GM19324 (cell line): ENCODE data around the gene DUSP8.
"Not testable (repeated sequence)": the region's sequence is repeated elsewhere in the genome, so short reads cannot be mapped to it uniquely, and the experiment has no call there.

ENCODE experiments used
- ATAC-seq: cut with Tn5 transposase; IDR thresholded peaks from one replicate; pipeline ENCODE4 v1.9.1; 2021; ENCODE audit warnings: mild to moderate bottlenecking, moderate library complexity; ENCODE audit not compliant: unreplicated experiment, low FRiP score

Gene DUSP8

DNA sequence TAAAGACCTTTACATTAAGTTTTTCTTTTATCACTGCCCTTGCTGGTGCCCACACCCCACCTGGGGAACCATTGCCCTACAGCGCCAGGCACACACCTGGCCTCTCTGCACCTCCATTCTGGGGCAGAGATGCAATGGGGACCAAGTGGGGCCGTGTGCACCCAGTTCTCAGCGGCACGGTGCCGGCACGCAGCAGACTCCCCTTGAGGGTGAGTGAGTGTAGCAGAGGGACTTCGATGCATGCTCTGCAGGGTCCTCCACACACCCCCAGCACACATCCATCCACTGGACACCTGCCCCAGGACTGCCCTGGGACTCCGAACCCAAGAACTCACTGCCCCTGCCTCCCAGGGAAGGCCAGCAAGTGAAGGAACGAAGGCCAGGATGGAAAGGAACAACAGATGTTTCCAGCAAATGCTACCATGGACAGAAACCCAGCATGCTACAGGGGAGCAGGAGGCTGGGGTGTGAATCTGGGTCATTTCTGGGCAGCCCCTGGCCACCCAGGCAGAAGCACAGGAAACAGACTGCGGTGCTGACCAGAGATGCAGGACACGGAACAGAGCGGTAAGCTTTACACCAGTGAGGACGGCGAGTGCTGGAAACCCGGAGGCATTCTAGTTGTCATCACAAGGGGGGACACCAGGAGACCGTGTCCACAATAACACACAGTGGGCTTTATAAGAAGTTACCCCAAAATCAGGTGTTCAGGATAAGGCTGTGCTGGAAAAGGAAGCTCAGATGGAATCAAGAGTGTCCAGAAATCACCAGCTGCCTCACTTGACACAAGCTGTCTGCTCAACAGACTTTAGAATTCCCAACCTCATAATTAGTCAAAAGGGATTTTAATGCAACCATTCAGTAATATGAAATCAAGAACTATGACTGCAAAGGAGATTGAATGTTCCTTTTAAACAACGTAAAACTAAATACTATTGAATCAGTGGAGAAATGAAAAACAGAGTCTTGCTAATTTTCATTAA lies 52.8 kb downstream of the DUSP8 start:
- no peak for ATAC-seq

DNA sequence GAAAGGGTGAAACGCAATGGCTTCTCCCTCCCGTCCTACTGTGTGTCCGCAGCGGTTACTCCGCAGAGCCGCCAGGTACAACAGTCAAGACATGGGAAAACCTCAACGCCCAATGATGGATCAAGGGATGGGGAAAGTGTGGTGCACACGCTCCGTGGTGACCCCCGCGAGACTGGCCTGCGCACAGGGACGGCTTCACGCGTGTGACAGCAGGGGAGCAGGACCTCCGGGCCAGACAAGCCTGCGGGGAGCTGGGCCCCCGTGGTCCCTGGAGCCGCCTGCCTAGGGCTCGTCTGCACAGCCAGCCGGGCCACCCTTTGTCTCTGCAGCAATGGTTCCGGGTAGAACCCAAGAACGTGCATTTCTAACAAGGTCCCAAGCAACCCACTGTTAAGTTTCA lies 53.8 kb downstream of the DUSP8 start:
- no peak for ATAC-seq

- ATAC-seq: no peak
Measured at GRCh38 chr11:1517117-1518005, 54.7 kb downstream of the DUSP8 start.

DNA sequence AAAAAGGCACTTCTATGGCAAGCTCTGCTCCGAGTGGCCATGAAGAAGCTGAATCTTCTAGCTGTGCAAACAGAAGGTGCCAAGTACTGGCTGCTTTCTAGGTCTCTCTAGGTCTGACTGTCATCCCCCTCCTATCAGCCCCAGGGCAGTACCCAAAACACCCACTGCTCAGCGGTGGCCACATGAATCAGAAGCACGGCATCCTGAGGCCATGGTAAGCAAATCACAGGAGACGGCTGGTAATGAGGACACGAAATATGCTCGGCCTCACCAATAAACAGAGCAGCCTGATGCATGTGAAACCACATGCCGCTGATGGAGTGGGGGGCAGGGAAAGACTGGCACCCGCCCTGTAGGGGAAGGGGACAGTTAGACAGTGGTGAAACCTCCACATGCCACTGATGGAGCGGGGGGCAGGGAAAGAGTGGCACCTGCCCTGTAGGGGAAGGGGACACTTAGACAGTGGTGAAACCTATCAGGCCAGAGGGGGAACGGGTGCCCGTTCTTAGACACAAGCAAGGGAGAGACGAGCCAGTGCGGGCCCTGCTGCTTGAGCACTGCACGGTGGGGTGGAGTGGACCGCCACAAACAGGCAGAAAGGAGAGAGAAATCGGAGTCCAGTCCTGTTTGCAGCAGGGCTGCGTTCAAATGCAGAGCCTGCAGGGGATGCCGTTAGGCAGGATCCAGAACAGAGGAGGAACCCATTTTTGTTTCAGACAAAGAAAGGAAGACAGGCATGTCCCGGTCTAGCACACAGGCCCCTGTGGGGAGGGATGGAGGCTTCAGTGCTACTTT lies 55.6 kb downstream of the DUSP8 start:
- ATAC-seq: no peak

GRCh38 chr11:1515082-1516060 lies 56.7 kb downstream of the DUSP8 start:
- ATAC-seq: no peak

DNA sequence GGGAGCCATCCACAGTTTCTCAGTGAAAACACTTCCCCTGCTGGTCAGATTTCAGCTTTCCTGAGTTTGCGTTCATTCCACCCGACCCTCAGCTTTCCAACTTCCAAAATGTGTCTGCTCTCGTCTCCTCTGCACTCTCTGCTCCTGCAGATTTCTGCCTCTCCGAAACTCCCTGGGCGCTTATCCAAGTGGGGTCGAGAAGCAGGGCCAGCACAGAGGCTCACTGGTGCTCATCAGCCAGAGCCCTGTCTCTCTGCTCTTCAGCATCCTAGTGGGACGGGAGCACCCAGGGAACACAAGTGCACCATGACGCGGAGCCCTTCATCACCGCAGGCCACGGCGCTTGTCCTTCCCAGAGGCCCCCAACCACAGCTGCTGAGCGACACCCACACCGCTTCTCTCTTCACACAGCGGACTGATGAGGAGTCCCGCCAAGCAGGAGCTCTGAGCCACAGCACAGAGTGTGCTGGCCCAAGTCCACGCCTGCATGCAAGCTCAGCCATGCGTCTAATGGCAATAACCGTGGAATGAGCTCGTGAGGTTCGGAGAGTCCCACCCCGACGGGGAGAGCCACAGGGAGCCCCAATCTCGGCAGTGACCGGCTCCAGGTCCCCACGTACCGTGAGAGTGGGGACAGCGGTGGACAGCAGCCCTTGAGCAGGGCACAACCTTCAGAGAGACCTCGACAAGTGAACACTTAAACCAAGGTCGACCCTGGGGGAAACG lies 57.6 kb downstream of the DUSP8 start:
- ATAC-seq: no peak

- ATAC-seq: no peak
Measured at GRCh38 chr11:1513326-1514296, 58.5 kb downstream of the DUSP8 start.

DNA sequence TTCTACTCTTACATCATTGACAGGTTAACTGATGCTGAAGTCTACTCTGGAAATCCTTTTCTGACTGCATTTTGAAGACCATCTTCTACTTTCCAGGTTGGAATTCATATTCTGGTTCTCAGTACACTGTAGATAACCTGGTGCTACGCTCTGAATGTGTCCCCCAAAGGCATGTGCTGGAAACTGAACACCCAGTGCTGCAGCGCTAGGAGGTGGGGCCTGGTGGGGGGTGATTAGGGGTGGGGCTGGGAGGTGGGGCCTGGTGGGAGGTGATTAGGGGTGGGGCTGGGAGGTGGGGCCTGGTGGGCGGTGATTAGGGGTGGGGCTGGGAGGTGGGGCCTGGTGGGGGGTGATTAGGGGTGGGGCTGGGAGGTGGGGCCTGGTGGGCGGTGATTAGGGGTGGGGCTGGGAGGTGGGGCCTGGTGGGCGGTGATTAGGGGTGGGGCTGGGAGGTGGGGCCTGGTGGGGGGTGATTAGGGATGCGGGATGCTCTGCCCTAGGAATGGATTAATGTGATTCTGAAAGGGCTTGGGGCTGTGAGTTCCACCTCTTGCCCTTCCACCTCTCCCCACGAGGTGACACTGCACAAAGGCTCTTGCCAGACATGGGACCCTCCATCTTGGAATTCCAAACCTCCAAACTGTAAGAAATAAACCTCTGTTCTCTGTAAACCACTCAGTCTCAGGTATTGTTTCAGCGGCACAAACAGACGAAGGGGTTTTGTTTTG lies 59.4 kb downstream of the DUSP8 start:
- not testable (repeated sequence) for ATAC-seq

DNA sequence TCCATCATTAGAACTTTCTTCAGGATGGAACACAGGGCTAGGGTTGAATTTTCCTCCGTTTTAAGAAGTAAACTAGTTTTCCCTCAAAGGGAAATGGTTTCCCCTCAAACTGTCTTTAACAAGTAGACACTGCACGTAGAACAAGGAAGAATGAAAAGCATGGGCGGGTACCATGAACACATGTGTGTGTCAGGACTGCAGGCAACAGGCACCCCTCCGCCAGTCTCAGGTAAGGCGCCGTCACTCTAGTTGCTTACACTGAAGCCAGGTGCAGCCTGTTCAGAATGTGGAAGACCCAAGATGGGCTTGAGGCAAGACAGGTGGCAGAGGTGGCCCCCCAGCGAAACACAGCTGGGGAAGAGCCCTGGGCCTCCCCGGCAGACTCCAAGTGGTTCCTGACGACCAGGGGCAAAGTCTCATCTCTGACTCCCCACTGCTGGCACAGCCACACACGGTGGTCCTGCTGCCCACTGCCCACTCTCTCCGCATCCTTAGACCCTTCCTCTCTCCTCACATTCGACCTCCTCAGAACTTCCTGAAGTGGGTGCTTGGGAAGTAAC lies 60.1 kb downstream of the DUSP8 start:
- no peak for ATAC-seq

DNA sequence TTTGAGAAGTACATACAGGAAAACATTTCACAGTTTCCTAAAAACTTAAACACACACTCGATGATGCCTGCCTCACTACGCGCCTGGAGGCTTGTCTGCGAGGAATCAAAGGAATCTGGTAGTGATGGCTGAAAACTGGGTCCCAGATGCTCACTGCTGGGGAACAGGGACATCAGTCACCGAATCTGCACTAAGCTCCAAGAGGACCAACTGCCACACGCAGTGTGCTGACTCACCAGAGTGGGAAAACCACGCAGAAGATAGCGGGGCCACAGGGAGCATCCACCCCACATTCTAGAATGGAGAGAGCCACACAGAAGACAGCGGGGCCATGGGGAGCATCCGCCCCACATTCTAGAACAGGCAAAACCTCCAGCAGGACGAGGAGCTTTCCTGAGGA lies 61.1 kb downstream of the DUSP8 start:
- ATAC-seq: no peak

DNA sequence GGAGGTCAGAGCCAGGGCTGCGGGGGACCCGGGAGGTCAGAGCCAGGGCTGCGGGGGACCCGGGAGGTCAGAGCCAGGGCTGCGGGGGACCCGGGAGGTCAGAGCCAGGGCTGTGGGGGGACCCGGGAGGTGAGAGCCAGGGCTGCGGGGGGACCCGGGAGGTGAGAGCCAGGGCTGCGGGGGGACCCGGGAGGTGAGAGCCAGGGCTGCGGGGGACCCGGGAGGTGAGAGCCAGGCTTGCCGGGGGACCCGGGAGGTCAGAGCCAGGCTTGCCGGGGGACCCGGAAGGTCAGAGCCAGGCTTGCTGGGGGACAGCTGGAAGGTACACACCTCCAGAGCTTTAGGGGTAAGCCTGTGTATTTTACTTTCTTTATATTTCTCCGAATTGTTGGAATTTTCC lies 61.7 kb downstream of the DUSP8 start:
- not testable (repeated sequence) for ATAC-seq

GRCh38 chr11:1509626-1510255 lies 62.3 kb downstream of the DUSP8 start:
- no peak for ATAC-seq

- ATAC-seq: no peak
Measured at GRCh38 chr11:1508986-1509385, 63.1 kb downstream of the DUSP8 start.

GRCh38 chr11:1508491-1508891 lies 63.6 kb downstream of the DUSP8 start:
- no peak for ATAC-seq

DNA sequence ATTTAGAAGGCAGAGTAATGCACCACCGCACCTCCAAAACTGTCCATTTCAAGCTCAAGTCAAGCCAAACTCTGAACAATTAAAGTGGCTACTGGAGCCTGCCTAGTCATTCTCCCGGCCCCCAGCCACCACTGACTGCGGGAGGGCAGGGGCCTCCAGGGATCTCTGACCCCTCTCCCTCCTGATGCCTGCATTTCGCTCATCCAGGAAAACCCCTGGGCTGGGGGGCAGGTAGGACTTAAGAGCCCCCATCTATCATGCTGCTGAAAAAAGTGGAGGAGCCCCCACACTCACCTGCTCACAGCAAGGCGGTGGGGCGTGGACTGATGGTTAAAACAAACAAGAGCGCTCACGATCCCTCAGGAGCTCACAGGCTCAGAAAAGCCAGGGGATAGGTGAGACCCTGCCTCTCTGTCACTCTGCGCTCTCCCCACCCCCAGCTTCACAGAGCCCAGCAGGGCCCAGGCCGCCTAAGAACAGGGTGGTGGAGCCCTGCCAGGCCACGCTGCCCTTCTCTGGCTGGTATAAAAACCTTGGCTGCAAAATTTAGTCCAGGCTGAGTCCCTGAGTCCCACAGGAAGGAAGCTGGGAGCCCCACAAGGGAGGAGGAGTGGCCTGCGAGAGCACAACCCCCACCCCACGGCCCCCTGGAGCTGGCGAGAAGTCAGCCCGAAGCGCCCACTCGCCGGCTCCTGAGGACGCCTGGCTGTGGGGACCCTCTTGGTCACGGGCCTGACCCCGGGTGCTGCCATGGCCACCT lies 64.5 kb downstream of the DUSP8 start:
- ATAC-seq: no peak
